ENCODE results near the gene KRT15. TPM values are rescaled to one million over a fixed set of nuclear protein-coding genes. Genes with fewer than 3 reads are reported as not detected.

The KRT15 gene
- total RNA-seq = 18.9 and 31.8 TPM in 2 replicates

DNA sequence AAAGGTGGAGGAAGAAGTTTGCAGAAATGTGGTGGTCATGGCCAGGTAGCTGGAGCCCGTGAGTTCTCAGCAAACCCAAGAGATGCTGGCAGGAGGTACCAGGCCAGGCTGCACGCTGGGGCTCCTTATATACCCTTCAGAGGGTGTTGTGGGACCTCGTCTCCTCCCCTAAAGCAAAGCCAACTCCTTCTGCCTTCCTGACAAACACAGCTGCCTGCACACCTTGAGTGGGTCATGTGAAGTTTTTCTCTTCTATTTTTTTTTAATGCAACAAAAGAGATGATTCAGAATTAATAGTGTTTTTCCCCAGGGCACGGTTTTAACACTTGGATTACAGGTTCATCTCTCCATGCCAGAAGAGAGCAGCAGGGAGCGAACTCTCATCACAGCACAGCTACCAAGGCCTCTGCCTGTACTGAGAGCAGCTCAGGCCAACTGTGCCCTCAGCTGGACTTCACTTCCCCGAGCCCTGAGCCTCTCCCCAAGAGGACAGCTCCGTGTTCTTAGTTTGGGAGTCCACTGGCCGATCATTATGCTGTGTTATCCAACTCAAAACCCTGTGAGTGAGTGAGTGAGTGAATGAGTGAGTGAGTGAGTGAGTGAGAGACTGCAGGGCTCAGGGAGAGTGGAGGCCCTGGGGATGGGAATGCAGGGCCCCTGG lies at the start of gene KRT15:
Gene KRT15, minus strand, starts transcription at position 102 of the 661 bp plus-strand sequence. Its CDS starts 63 bp downstream, at position 39.

GRCh38 chr17:41505007-41505808 lies 13.5 kb downstream of the KRT15 start, which contains the start of gene KRT13:
TSS of gene KRT13 (minus strand) at chr17:41505612. CDS start at chr17:41505550, 62 bp downstream.

DNA sequence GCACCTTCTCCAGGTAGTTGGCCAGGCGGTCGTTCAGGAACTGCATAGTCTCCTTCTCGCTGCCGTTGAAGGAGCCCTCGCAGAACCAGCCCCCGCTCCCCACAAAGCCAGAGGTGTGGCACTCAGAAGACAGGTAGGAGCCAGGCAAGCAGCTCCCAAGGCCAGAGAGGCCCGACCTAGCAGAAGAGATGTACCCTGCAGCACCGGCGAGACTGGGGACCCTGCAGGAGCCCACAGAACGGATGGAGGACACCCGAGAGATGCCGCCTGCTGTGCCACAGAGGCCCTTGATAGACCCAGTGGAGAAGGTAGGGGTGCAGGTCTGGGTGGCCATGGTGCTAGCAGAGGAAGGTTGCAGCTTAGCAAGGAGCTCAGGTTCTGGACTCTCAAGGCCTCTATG lies 29.2 kb downstream of the KRT15 start, which contains the start of gene KRT36:
Gene KRT36, minus strand, starts transcription at position 380 of the 400 bp plus-strand sequence. Its CDS starts 46 bp downstream, at position 334.

DNA sequence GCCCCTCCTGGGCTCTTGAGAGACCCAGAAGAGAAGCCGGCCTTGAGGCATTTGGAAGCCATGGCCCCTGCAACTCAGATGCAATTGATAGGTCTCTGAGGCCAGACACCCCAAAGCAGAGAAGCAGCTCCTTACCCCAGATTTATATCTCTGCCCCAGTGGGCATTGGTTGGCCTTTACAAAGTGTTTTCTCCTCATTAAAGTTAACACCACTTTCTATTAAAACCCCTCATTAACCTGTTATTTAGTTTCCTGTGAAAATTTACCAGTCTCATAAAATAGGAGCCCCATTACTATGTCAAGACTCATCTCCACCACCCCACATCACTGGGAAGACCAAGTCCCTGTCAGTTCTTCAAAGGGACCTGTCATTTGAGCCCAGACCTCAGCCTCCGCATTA lies 37.7 kb downstream of the KRT15 start, which contains the start of gene KRT35:
Gene KRT35, minus strand, starts transcription at position 116 of the 400 bp plus-strand sequence. Its CDS starts 54 bp downstream, at position 62.

GRCh38 chr17:41466988-41467387 lies 51.7 kb downstream of the KRT15 start, which contains the start of gene KRT32:
TSS of gene KRT32 (minus strand) at chr17:41467386. CDS start at chr17:41467325, 61 bp downstream.

Other genes starting within 250 kb of the KRT15 start
- gene KRTAP9-7, start 243.2 kb downstream of the KRT15 start, total RNA-seq = not detected in 2 replicates
- gene KRTAP29-1, start 216.0 kb downstream of the KRT15 start, total RNA-seq = not detected in 2 replicates
- not detected in 2 replicates for gene KRTAP16-1, start 209.6 kb downstream of the KRT15 start, total RNA-seq
- not detected in 2 replicates for gene KRTAP17-1, start 203.2 kb downstream of the KRT15 start, total RNA-seq
- gene KRT33A, start 168.1 kb downstream of the KRT15 start, total RNA-seq = not detected in 2 replicates
- not detected in 2 replicates for gene KRT33B, start 149.1 kb downstream of the KRT15 start, total RNA-seq
- 0.69 and 1.00 TPM in 2 replicates for gene KRT34, start 136.6 kb downstream of the KRT15 start, total RNA-seq
- gene KRT31, start 121.3 kb downstream of the KRT15 start, total RNA-seq = not detected in 2 replicates
- gene KRT37, start 94.3 kb downstream of the KRT15 start, total RNA-seq = not detected in 2 replicates
- gene KRT38, start 77.9 kb downstream of the KRT15 start, total RNA-seq = not detected in 2 replicates
- not detected in 2 replicates for gene KRT32, start 51.5 kb downstream of the KRT15 start, total RNA-seq
- not detected in 2 replicates for gene KRT35, start 37.7 kb downstream of the KRT15 start, total RNA-seq
- 0.27 TPM in 1 of 2 replicates, not detected in the other for gene KRT36, start 29.0 kb downstream of the KRT15 start, total RNA-seq
- not detected in 2 replicates for gene KRT13, start 13.3 kb downstream of the KRT15 start, total RNA-seq
- 492 and 493 TPM in 2 replicates for gene KRT19, start 9.4 kb upstream of the KRT15 start, total RNA-seq
- gene KRT9, start 53.2 kb upstream of the KRT15 start, total RNA-seq = not detected in 2 replicates
- not detected in 2 replicates for gene KRT14, start 68.0 kb upstream of the KRT15 start, total RNA-seq
- gene KRT16, start 93.9 kb upstream of the KRT15 start, total RNA-seq = not detected in 2 replicates
- 0.94 TPM in 1 of 2 replicates, not detected in the other for gene KRT17, start 105.7 kb upstream of the KRT15 start, total RNA-seq
- 83.4 and 101 TPM in 2 replicates for gene EIF1, start 170.0 kb upstream of the KRT15 start, total RNA-seq
- gene GAST, start 193.4 kb upstream of the KRT15 start, total RNA-seq = not detected in 2 replicates
- gene HAP1, start 215.8 kb upstream of the KRT15 start, total RNA-seq = not detected in 2 replicates

Measured in mammary microvascular endothelial cell (primary cell).